GM12874 (cell line): ENCODE data around the gene GPR183.

Source experiments
- TF ChIP-seq, protein P1 (sequence below): IDR thresholded peaks from 2 replicates; pipeline ENCODE4 v1.5.1; 2011; ENCODE audit warnings: low read depth, mild to moderate bottlenecking, control low read depth, low read length, moderate library complexity; ENCODE audit not compliant: insufficient read depth

The GPR183 gene

DNA sequence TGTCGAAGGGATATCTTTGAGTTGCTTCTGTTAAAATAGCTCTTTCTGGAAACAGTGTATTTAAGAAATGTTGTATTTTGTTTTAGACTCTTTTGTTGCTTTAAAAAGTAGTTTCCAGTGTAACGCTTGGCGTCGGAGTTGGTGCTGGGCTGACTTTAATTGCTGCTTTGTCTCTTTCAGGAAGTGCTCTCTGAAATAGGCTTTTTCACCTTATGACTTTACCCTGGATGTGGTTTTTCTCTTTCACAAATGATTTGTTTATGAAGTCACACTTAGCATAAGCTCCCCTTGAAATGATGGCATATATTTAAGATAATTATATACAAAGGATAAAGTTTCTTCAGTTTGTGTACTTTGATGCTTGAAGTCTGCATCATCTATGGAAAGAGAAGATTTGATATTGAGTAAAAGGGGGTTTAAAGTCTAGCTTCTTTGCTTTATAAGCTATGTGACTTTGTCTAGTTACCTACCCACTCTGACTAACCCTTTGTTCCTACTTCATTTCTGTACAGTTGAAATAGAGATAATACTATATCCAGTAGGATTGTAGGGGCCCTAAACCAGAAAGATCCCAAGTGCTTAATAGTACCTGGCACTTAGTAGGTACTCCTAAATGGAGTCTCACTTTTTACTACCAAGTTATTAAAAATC, 48.9 kb downstream of the GPR183 start, which contains the start of gene GPR18:
GPR18 (minus strand) TSS at position 170 of the 651 bp plus-strand sequence. CDS start 2,507 bp downstream, outside the sequence.
- TF ChIP-seq, protein P1, sequence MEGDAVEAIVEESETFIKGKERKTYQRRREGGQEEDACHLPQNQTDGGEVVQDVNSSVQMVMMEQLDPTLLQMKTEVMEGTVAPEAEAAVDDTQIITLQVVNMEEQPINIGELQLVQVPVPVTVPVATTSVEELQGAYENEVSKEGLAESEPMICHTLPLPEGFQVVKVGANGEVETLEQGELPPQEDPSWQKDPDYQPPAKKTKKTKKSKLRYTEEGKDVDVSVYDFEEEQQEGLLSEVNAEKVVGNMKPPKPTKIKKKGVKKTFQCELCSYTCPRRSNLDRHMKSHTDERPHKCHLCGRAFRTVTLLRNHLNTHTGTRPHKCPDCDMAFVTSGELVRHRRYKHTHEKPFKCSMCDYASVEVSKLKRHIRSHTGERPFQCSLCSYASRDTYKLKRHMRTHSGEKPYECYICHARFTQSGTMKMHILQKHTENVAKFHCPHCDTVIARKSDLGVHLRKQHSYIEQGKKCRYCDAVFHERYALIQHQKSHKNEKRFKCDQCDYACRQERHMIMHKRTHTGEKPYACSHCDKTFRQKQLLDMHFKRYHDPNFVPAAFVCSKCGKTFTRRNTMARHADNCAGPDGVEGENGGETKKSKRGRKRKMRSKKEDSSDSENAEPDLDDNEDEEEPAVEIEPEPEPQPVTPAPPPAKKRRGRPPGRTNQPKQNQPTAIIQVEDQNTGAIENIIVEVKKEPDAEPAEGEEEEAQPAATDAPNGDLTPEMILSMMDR, result no peak

DNA sequence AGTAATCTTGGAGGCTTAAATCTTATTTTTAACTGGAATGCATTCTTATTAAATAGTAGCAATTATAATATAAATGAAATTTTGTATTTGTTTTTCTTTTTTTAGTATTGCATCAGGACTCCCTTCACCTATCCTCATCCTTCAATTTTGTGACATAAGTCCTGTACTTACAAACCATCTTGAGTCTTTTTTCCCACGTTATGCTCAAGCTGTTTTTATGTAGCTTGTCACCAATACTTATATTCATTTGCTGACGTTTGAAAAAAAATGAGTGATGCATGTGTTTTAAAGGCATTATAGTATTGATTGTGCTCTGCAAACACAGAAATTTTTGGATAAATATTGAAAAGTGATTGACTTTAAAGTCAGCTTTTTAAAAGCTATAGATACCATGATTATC, 49.9 kb downstream of the GPR183 start:
- TF ChIP-seq, protein P1, result no peak

DNA sequence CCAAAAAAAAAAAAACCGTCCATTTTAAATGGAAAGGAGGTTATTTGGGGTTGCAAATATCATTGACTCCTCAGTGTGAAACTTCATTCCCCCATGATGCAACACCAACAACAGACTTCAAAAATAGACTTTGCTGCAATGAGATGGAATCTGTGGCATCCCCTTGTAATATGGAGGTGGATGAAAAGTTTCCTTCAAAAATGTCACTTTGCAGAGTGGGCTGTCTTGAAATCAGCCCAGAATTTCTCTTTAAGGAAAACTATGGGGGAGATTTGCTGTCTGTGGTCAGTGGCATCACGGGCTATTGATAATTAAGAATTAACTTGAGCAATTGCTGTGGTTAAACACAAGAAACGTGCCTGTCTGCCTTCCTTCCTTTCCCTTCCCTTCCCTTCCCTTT, 50.5 kb downstream of the GPR183 start:
- TF ChIP-seq, protein P1, result no peak

DNA sequence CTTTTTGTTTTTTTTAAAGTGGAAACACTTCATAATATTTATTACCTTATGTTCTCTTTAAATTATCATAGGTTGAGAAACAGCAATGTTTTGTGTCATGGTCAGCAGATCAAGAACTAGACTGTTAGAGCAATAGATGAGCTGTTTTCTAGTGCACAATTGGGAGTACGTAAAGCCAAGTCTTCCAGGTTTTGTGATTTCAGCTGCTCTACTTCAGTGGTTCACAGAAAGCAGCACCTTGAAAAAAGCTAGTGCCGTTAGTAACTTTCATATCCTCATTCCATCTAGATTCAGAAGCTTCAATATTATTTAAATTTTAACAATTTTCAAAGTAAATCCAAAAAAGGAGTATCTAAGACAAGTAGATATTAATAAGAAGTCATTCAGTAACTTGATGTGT, 50.9 kb downstream of the GPR183 start:
- TF ChIP-seq, protein P1, result no peak

DNA sequence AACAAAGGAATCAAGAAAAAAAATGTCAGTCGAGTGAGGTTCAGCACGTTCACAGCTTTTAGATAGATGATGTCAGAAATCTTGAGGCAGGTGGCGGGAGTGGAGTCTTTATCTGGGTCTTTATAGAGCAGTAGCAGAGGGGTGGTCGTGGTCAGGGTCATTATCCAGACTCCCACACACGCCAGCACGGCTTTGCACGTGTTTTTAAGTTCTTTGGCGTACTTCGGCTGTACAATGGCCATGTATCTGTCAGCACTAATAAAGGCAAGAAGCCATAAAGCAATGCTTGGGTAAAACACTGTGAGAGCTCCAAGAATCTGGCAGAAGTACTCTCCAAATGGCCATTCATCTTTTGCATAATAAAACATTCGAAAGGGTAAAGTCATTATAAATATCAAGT, 51.9 kb downstream of the GPR183 start:
- TF ChIP-seq, protein P1, result no peak

DNA sequence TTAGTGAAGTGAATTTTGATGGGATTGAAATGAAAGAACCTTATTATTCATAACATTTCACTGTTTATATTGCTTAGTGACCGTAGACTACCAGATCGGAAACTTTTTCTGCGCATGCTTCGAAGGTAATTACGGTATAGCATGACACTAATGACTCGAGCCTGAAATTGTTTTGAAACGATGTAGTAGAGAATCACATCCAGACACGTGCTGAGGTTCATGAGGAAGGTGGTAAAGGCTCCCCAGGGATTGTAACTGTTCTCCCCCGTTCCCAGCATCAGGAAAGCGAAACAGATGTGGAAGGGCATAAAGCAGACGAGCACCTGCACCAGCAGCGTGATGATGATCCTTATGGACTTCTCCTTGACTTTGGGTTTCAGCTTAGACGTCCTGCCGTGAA, 52.4 kb downstream of the GPR183 start:
- TF ChIP-seq, protein P1, result no peak

DNA sequence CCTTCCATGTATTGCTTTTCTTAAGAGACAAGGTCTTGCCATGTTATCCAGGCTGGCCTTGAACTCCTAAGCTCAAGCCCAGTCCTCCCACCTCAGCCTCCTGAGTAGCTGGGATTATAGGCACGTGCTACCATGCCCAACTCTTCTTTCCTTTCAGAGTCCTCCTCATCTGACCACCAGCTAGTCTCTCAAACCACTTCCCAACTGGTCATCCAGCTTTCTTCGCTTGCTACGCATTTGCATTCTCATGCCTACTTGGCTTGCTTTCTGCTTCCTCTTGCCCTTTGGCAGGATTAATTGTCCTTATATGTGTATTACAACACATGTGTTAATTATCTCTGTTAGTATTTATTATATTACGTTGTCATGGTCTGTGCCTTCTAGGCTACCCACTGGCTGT, 55.3 kb downstream of the GPR183 start:
- TF ChIP-seq, protein P1, result no peak
